ENCODE results near the gene TMEM95.
"Not testable (repeated sequence)": the region's sequence is repeated elsewhere in the genome, so short reads cannot be mapped to it uniquely, and the experiment has no call there.

TMEM95 gene

DNA sequence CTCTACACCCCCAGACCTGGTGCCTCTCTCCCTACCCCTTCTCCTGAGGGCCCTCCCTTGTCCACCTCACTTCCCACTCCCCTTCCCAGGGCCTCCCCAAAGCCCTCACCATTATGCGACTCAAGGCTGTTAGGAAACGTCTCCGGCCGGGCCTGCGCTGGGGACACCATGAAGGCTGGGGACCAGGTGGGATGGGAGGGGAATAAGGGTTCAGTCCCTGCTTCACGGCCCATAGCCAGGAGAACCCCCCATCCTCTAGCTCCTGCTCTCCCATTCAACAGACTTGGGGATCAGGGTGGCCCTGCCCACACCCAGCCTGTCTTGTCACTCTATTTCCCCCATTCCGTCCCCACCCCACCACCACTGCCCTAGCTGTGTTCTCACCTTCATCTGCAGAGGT lies 27.9 kb upstream of the TMEM95 start:
- peaks cover 13% of the 10 kb centered on the region for H3K4me1 ChIP-seq (ENCODE audit: control insufficient read depth, insufficient read depth, low read length)
- peaks cover 43% of the 10 kb centered on the region for H3K36me3 ChIP-seq (ENCODE audit: insufficient read depth, low read length)
- no peaks in the 10 kb centered on the region for H3K9me3 ChIP-seq (replicated peaks; ENCODE audit: low read length)
- H3K4me3 ChIP-seq (ENCODE audit: low read length), result no peak overlapping the region
- H3K27me3 ChIP-seq (ENCODE audit: control insufficient read depth, insufficient read depth, low read length), result no peaks in the 10 kb centered on the region
- no peak overlapping the region for H3K9ac ChIP-seq (ENCODE audit: low read depth, low read length)
- no peak overlapping the region for H3K4me2 ChIP-seq (ENCODE audit: low read length)

GRCh38 chr17:7327501-7327900 lies 27.5 kb upstream of the TMEM95 start:
- Histone ChIP-seq H3K4me3 (ENCODE audit: low read length) (no peak overlapping the region), H3K36me3 (ENCODE audit: insufficient read depth, low read length) (peaks cover 41% of the 10 kb centered on the region), H3K9me3 (replicated peaks; ENCODE audit: low read length) (no peaks in the 10 kb centered on the region), H3K4me1 (ENCODE audit: control insufficient read depth, insufficient read depth, low read length) (peaks cover 13% of the 10 kb centered on the region), H3K27me3 (ENCODE audit: control insufficient read depth, insufficient read depth, low read length) (no peaks in the 10 kb centered on the region), H3K9ac (ENCODE audit: low read depth, low read length) (no peak overlapping the region), H3K4me2 (ENCODE audit: low read length) (peak overlapping the region; percentile 88)

DNA sequence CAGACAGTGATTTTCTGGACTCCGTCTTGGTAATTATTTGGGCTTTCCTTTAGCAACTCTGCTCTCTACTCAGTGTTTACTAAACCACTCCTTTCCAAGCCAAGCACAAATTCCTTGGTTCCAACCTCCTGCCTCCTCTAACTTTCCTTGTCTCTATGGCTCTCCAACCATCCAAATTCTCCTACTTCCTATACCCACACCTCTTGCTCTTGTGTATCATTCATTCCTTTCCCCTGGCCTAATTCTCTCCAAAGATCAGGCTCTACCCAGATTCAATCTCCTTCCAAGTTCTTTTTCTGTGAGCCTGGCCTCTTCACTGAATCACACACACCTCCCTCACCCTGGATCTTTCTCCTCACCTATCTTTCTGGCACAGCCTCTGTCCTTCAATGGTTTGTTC lies 26.9 kb upstream of the TMEM95 start:
- Histone ChIP-seq H3K9ac (ENCODE audit: low read depth, low read length) (peak overlapping the region; percentile 84), H3K36me3 (ENCODE audit: insufficient read depth, low read length) (peaks cover 36% of the 10 kb centered on the region), H3K27me3 (ENCODE audit: control insufficient read depth, insufficient read depth, low read length) (no peaks in the 10 kb centered on the region), H3K4me2 (ENCODE audit: low read length) (peak overlapping the region; percentile 88), H3K4me1 (ENCODE audit: control insufficient read depth, insufficient read depth, low read length) (peaks cover 13% of the 10 kb centered on the region), H3K9me3 (replicated peaks; ENCODE audit: low read length) (no peaks in the 10 kb centered on the region), H3K4me3 (ENCODE audit: low read length) (peak overlapping the region; percentile 92)

DNA sequence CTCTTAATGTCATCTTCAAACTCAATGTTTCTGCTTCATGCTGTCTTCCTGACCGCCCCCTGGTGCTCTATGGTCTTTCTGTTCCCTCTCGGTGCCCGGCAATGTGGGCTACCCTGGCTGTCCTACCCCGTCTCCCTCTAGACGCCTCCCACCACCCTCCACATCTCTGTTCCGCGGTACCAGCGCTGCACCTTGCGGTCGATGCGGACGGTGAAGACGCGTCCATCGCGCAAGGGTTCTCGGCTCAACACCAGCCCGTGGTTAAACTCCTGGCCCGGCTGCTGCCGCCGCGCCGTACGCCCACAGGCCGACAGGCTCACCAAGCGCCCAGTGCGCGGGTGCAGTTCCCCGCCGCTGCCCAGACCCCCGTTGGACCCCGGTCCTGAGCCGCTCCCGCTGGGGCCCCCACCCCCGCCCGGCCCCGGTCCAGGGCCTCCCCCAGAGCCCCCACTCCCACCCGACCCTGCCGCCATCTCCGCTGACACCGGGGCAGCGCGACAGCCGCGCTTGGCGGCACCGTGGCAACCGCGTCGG lies 26.0 kb upstream of the TMEM95 start, which contains the start of gene NEURL4:
Gene NEURL4 (minus strand): TSS at position 496 of the 534 bp plus-strand sequence. CDS start 23 bp downstream, at position 473.
- H3K4me2 ChIP-seq (ENCODE audit: low read length), result peak within 1 kb of the TSS; percentile 100
- peaks cover 27% of the 10 kb centered on the region for H3K36me3 ChIP-seq (ENCODE audit: insufficient read depth, low read length)
- peaks cover 13% of the 10 kb centered on the region for H3K4me1 ChIP-seq (ENCODE audit: control insufficient read depth, insufficient read depth, low read length)
- peak within 1 kb of the TSS; percentile 92 for H3K4me3 ChIP-seq (ENCODE audit: low read length)
- H3K27me3 ChIP-seq (ENCODE audit: control insufficient read depth, insufficient read depth, low read length), result no peaks in the 10 kb centered on the region
- no peaks in the 10 kb centered on the region for H3K9me3 ChIP-seq (replicated peaks; ENCODE audit: low read length)
- H3K9ac ChIP-seq (ENCODE audit: low read depth, low read length), result peak within 1 kb of the TSS; percentile 84

- Histone ChIP-seq H3K9ac (ENCODE audit: low read depth, low read length) (peak overlapping the region; percentile 84), H3K36me3 (ENCODE audit: insufficient read depth, low read length) (peaks cover 23% of the 10 kb centered on the region), H3K27me3 (ENCODE audit: control insufficient read depth, insufficient read depth, low read length) (peaks cover 2% of the 10 kb centered on the region), H3K4me3 (ENCODE audit: low read length) (peak overlapping the region; percentile 92), H3K4me2 (ENCODE audit: low read length) (peak overlapping the region; percentile 100), H3K9me3 (replicated peaks; ENCODE audit: low read length) (no peaks in the 10 kb centered on the region), H3K4me1 (ENCODE audit: control insufficient read depth, insufficient read depth, low read length) (peaks cover 13% of the 10 kb centered on the region)
Observed at GRCh38 chr17:7329374-7329996, 25.5 kb upstream of the TMEM95 start.

- Histone ChIP-seq H3K9me3 (replicated peaks; ENCODE audit: low read length) (no peaks in the 10 kb centered on the region), H3K9ac (ENCODE audit: low read depth, low read length) (peak overlapping the region; percentile 84), H3K36me3 (ENCODE audit: insufficient read depth, low read length) (peaks cover 19% of the 10 kb centered on the region), H3K4me3 (ENCODE audit: low read length) (peak overlapping the region; percentile 92), H3K27me3 (ENCODE audit: control insufficient read depth, insufficient read depth, low read length) (peaks cover 8% of the 10 kb centered on the region), H3K4me2 (ENCODE audit: low read length) (peak overlapping the region; percentile 100), H3K4me1 (ENCODE audit: control insufficient read depth, insufficient read depth, low read length) (peaks cover 13% of the 10 kb centered on the region)
Observed at GRCh38 chr17:7329997-7330637, 24.8 kb upstream of the TMEM95 start.

DNA sequence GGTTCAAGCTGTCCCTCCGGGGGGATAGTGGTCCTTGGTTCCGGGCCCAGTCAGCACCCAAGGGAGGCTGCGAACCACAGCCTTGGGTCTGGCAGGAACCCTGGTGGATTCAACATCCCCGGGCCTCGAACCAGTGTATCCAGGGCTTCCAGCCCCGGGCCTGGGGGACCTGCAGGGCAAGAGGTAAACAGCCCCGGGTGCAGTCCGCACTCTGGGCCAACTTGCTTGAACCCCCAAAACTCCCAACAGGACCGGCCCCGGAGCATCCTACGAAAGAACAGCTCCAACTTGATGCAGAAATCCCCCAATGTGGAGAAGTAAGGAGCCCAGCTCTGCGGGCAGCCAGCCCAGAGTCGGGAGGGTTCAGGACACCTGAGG lies 24.3 kb upstream of the TMEM95 start:
- H3K27me3 ChIP-seq (ENCODE audit: control insufficient read depth, insufficient read depth, low read length), result peaks cover 11% of the 10 kb centered on the region
- peak overlapping the region; percentile 84 for H3K9ac ChIP-seq (ENCODE audit: low read depth, low read length)
- H3K9me3 ChIP-seq (replicated peaks; ENCODE audit: low read length), result no peaks in the 10 kb centered on the region
- H3K36me3 ChIP-seq (ENCODE audit: insufficient read depth, low read length), result peaks cover 14% of the 10 kb centered on the region
- peak overlapping the region; percentile 92 for H3K4me3 ChIP-seq (ENCODE audit: low read length)
- H3K4me1 ChIP-seq (ENCODE audit: control insufficient read depth, insufficient read depth, low read length), result peaks cover 13% of the 10 kb centered on the region
- peak overlapping the region; percentile 100 for H3K4me2 ChIP-seq (ENCODE audit: low read length)

GRCh38 chr17:7332111-7332510 lies 22.8 kb upstream of the TMEM95 start:
- Histone ChIP-seq H3K9me3 (replicated peaks; ENCODE audit: low read length) (no peaks in the 10 kb centered on the region), H3K4me1 (ENCODE audit: control insufficient read depth, insufficient read depth, low read length) (peaks cover 13% of the 10 kb centered on the region), H3K27me3 (ENCODE audit: control insufficient read depth, insufficient read depth, low read length) (peaks cover 16% of the 10 kb centered on the region), H3K36me3 (ENCODE audit: insufficient read depth, low read length) (no peaks in the 10 kb centered on the region), H3K4me2 (ENCODE audit: low read length) (no peak overlapping the region), H3K4me3 (ENCODE audit: low read length) (no peak overlapping the region), H3K9ac (ENCODE audit: low read depth, low read length) (no peak overlapping the region)

DNA sequence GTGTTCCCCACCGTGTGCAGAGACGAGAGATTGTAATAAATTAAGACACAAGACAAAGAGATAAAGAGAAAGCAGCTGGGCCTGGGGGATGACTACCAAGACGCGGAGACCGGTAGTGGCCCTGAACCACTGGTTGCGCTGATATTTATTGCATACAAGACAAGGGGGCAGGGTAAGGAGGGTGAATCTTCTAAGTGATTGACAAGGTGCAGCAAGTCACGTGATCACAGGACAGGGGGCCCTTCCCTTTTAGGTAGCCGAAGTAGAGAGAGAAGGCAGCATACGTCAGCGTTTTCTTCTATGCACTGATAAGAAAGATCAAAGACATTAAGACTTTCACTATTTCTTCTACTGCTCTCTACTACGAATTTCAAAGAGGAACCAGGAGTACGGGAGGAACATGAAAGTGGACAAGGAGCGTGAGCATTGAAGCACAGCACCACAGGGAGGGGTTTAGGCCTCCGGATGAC lies 22.3 kb upstream of the TMEM95 start:
- H3K4me3 ChIP-seq (ENCODE audit: low read length); H3K9me3 ChIP-seq (replicated peaks; ENCODE audit: low read length); H3K4me2 ChIP-seq (ENCODE audit: low read length); H3K9ac ChIP-seq (ENCODE audit: low read depth, low read length); H3K36me3 ChIP-seq (ENCODE audit: insufficient read depth, low read length): not testable (repeated sequence)
- Histone ChIP-seq H3K4me1 (ENCODE audit: control insufficient read depth, insufficient read depth, low read length) (peaks cover 13% of the 10 kb centered on the region), H3K27me3 (ENCODE audit: control insufficient read depth, insufficient read depth, low read length) (peaks cover 16% of the 10 kb centered on the region)

- Histone ChIP-seq H3K4me1 (ENCODE audit: control insufficient read depth, insufficient read depth, low read length) (peaks cover 3% of the 10 kb centered on the region), H3K36me3 (ENCODE audit: insufficient read depth, low read length) (no peaks in the 10 kb centered on the region), H3K4me2 (ENCODE audit: low read length) (no peak overlapping the region), H3K9ac (ENCODE audit: low read depth, low read length) (no peak overlapping the region), H3K9me3 (replicated peaks; ENCODE audit: low read length) (no peaks in the 10 kb centered on the region), H3K27me3 (ENCODE audit: control insufficient read depth, insufficient read depth, low read length) (peaks cover 16% of the 10 kb centered on the region), H3K4me3 (ENCODE audit: low read length) (no peak overlapping the region)
Observed at GRCh38 chr17:7334938-7335538, 19.9 kb upstream of the TMEM95 start.

GRCh38 chr17:7335765-7336164 lies 19.2 kb upstream of the TMEM95 start:
- H3K27me3 ChIP-seq (ENCODE audit: control insufficient read depth, insufficient read depth, low read length), result peaks cover 16% of the 10 kb centered on the region
- H3K9me3 ChIP-seq (replicated peaks; ENCODE audit: low read length); H3K4me2 ChIP-seq (ENCODE audit: low read length); H3K9ac ChIP-seq (ENCODE audit: low read depth, low read length); H3K4me1 ChIP-seq (ENCODE audit: control insufficient read depth, insufficient read depth, low read length); H3K36me3 ChIP-seq (ENCODE audit: insufficient read depth, low read length); H3K4me3 ChIP-seq (ENCODE audit: low read length): not testable (repeated sequence)

All from skeletal muscle satellite cell (primary cell).